Stimulated activated CD8-positive, alpha-beta memory T cell treated with anti-CD3 and anti-CD28 coated beads, Interleukin-4, amount 100 ng/mL, for 48 hours (primary cell): ENCODE results near the gene OR10AG1.

ENCODE experiments used
- DNase-seq: peaks from one replicate; pipeline ENCODE4 v3.0.0-alpha.2; 2020

Gene OR10AG1, protein sequence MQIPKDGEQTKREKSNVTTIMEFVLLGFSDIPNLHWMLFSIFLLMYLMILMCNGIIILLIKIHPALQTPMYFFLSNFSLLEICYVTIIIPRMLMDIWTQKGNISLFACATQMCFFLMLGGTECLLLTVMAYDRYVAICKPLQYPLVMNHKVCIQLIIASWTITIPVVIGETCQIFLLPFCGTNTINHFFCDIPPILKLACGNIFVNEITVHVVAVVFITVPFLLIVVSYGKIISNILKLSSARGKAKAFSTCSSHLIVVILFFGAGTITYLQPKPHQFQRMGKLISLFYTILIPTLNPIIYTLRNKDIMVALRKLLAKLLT

DNA sequence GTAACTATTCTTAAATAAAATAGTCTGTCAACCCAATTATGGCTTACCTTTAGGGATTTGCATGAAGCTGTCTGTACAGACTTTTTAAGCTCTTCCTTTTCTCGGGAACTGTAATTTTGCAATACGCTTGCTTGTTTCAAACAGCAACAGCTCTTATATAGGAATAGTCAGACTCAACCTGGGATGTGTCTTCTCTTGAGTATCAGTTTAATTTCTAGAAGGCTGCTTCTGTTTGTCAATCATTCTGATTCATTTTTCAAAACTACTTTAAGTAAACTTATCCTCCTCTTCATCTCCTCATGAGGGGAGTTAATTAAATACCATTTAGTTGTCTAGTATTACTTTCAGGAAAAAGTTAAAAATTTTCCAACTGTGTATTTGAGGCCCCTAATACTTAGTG, at the start of gene OR10AG1:
TSS of gene OR10AG1 (minus strand) at position 101 of the 400 bp plus-strand sequence. CDS start at position 63, 38 bp downstream.
- DNase-seq = no peak

DNA sequence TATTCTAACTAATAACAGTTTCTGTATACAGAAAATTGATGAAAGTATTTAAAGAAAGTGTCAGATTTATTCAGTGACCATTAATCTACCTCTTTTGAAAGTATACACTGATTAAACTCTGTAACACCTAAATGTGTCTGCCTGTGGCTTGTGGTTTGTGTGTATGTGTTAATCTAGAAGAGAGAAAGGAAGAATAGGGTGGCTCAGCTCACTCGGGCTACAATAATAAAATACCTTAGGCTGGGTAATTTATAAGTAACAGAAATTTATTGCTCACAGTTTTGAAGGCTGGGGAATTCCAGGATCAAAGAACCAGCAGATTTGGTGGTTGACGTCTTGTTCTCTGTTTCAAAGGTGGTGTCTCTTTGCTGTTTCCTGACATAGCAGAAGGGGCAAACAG, 44.1 kb upstream of the OR10AG1 start:
- no peak for DNase-seq

DNA sequence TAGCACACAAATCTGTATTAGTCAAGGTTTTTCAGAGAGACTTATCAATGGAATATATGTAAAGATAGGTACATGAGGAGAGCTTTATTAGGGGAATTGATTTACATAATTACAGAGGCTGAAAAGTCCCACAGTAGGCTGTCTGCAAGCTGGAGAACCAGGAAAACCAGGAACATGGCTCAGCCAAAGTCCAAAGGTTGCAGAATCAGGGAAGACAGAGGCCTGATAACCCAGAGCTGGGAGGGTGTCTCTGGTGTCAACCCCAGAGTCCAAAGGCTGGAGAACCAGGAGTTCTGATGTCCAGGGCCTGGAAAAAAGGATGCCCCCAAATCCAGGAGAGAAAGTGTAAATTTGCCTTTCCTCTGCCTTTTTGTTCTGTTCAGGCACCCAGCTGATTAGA, 41.0 kb upstream of the OR10AG1 start:
- DNase-seq = no peak

DNA sequence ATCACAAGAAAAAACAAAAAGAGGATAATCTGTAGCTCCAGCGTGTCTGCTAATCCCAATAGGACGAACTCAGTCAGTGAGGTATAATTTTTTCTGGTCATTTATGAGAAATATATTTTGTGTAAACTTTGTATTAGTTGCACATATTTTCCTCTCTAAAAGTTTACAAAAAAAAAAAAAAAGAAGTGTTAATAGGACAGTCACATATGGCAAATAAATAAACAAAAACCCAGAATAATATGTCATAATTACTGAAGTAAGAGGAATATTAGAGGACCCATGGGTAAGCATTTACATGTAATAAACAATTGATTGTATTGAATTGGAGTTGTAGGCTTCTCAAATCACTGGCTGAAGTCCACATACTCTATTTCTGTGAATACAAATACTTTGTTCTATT, 24.8 kb upstream of the OR10AG1 start, which contains the start of gene OR5F1:
TSS of gene OR5F1 (minus strand) at position 101 of the 400 bp plus-strand sequence. CDS start at position 101, 0 bp downstream.
- no peak for DNase-seq

DNA sequence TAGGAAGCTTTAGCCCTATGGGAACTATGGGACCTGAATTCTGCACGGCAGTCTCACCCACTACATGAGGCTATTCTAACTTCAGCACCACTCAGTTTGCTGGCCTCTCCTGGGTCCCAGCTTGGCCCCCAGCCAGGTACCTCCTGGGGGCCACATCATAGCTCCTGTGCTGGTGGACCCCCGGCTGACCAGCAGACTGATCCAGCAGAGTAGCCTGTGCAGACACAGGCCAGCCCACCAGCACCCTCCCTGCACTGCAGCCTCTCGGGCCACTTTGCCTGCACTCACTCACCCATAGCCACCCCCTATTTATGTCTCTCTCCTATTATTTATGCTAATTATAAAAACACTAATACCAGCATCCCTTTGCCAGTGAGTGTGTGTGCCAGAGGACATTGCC, 1.2 kb upstream of the OR10AG1 start:
- DNase-seq = no peak

DNA sequence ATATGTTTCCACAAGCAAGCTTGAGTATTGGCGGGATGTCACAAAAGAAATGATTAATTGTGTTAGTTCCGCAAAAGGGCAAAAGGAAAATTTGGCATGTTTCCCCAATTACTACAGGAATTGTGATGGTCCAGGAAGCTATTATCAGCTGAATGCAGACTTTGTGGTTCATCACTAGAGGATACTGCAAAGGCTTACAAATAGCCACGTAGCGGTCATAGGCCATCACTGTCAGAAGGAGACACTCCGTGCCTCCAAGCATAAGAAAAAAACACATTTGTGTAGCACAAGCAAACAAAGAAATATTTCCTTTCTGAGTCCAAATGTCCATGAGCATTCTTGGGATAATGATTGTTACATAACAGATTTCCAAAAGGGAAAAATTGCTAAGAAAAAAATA, 1.8 kb downstream of the OR10AG1 start:
- no peak for DNase-seq

DNA sequence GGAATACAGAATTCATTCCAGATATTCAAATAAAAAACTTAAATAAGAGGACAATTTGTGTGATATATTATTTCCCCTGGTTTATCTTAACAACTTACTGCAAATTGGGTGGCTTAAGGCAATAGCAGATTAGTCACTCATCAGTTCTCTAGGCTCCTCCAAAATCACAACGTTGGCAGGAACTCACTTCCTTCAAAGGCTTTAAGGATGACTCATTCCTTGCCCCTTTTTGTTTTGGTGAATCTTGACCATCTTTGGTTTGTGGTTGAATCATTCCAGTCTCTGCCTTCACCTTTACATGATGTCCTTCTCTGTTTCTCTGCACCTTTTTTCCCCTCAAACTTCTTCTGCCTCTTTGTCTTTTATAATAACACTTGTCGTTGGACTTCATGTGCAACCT, 3.4 kb downstream of the OR10AG1 start:
- no peak for DNase-seq

DNA sequence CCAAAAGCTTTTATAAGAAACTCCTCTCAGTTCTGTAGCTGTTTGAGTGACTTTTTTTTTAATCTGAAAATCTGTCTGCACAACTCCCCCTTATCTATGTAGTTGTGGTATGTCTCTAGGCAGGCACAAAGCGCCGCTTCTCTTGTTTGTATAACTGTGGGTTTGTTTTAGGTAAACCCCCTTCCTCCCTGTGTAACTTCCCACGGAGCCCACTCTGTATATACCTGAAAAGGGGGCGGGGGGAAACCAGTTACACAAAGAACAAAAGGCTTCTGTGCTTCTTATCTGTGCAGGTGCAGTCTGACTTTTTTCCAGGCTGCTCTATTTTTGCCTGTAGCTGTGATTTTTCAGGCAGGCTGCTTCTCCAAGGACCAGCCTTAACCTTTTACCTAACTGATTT, 13.2 kb downstream of the OR10AG1 start:
- no peak for DNase-seq

DNA sequence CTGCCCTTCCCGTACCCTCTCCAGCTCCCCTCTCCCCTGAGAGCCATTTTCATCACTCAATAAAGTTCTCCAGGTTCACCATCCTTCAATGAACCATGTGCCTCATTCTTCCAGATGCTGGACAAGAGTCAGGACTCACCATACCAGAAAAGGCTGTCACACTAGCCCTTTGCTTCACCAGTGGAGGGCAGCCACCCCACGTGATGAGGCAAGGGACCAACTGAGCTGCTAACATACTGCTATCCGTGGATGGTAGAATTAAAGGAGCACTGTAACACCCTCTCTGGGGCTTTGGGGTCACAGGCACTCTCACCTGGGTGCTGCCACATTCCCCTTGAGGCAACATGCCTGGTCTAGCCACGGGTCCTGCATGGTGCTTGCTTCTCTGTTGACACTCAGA, 20.4 kb downstream of the OR10AG1 start:
- DNase-seq = no peak

DNA sequence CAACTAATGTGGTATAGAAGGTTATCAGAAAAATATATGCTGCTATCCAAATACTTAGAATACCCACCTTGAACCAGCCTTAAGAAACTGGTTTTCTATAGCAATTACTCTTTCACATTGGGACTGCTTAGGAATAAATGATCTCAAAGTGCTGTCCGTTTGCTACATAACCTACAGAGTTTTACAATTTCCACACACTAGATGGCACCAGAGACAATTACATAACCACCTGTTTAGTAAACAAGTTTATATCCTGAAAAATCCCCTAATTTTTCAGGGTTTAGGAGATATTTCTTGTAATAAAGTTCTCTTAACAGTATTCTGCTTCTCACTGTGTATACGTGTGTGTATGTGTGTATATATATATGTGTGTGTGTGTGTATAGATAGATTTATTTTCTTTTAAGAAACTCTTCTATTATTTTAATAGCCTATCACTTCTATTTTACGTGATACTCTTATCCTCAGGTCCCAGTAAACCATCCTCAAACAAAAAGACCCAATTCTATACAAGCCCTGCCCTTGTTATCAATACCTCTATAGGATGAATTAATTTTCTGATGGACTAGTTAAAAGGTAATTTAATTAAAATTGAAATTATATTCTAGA, 26.9 kb downstream of the OR10AG1 start:
- DNase-seq = no peak

DNA sequence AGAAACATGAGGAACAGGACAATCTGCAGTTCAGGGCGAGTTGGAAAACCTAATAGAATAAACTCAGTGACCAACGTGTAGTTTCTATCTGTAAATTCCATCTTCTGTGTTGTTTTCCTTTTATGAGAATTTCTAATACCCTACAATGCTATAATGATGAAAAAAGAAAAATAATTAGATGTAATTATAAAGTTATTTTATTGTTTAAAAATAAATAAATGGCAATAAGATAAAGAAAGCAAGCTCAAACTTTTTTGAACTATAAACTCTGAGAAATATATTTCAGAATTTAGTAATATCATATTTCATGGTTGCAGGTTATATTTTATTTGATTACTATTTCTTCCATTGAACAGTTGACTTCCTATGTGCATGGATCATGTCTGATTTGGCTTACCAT, 33.4 kb downstream of the OR10AG1 start, which contains the start of gene OR5I1:
TSS of gene OR5I1 (minus strand) at position 101 of the 400 bp plus-strand sequence. CDS start at position 101, 0 bp downstream.
- no peak for DNase-seq

DNA sequence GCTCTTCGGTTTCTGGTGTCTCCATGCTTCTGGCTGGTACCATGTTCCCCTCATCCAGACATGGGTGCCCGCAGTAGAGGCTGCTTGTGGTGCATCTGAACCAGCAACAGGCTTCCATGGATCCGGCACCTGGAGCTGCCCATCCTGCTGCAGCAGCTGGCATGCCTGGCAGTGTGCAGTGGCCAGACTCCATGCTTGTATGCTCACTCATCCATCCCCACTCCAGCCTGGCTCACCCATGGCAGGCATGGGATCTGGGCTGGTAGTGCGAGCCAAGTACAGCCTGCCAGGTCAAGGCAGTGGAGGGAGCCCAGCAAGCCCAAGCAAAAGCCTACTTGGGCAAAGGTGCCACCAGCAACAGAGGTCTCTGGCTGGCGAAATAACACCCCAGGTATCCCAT, 49.2 kb downstream of the OR10AG1 start:
- DNase-seq = no peak
